IPS-11a (cell line): Measurements from ENCODE around the gene S1PR4.
"Not testable (repeated sequence)": the region's sequence is repeated elsewhere in the genome, so short reads cannot be mapped to it uniquely, and the experiment has no call there.

ENCODE experiments used
- H3K4me3 ChIP-seq: one replicate; pipeline ENCODE4 v1.5.1; 2013; ENCODE audit warnings: low read depth, low read length, control low read depth

S1PR4 gene

DNA sequence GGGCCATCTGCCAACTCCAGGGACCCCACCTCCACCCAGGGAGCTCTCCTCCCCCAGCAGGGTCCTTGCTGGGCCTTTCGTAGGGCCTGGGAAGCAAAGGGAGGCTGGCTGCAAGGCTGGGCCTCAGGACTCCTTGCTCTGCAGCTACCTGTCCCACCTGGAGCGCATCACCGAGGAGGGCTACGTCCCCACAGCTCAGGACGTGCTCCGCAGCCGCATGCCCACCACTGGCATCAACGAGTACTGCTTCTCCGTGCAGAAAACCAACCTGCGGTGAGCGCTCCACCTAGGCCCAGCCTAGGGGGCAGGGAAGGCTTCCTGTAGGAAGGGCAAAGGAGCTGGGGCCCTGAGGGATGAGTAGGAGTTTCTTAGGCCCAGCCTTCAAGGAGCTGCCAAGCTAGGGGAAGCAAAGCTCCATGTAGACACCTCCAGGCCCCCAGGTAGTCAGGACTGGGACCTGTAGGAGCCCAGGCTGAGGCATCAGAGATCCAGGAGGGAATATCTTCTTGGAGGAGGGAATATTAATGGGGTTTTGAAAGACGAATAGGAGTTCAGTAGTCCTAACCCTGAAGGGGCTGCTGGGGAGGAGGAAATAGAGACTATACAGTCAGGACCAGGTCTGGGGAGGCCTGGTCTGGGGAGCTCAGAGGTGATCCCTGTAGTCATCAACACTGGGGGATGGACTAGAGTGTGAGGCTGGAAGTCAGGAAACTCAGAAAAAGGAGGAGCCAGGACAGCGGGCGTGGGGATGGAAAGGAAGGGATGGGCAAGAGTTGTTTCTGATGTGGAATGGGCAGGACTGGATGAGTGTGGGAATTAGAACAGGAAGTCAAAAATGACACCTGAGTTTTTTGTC, 26.8 kb upstream of the S1PR4 start:
- no peak overlapping the region for H3K4me3 ChIP-seq

- H3K4me3 ChIP-seq, result no peak overlapping the region
These were observed 26.2 kb upstream of the S1PR4 start for GRCh38 chr19:3152419-3152780.

DNA sequence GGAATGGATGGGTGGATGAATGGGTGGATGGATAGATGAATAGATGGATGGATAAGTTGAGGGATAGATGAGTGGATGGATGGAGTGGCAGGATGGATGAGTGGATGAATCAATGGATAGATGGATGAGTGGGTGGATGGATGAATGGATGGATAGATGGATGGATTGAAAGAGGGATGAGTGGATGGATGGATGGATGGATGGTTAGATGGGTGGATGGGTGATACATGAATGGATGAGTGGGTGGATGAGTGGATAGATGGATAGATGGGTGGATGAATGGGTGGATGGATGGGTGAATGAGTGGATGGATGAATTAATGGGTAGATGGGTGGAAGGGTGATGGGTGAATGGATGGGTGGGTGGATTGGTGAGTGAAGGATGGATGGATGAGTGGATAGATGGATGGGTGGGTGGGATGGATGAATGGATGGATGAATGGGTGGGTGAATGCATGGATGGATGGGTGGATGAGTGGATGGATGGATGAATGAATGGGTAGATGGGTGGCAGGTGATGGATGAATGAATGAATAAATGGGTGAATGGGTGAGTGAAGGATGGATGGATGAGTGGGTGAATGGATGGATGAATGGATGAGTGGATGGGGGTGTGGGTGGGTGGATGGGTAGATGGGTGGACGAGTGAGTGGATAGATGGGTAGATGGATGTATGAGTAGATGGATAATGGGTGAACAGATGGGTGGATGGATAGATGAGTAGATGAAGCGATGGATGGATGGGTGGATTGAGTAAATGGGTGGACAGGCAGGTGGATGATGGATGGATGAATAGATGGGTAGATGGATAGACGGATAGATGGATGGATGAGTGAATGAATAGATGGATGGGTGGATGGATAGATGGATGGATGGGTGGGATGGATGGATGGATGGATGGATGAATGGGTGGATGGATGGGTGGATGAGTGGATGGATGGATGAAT, 25.0 kb upstream of the S1PR4 start:
- H3K4me3 ChIP-seq, result no peak overlapping the region

GRCh38 chr19:3154447-3154846, 24.1 kb upstream of the S1PR4 start:
- H3K4me3 ChIP-seq, result not testable (repeated sequence)

- H3K4me3 ChIP-seq, result no peak overlapping the region
These were observed 23.4 kb upstream of the S1PR4 start for GRCh38 chr19:3154957-3155736.

- no peak overlapping the region for H3K4me3 ChIP-seq
These were observed 21.3 kb upstream of the S1PR4 start for GRCh38 chr19:3157096-3157845.

- H3K4me3 ChIP-seq, result no peak overlapping the region
These were observed 19.0 kb upstream of the S1PR4 start for GRCh38 chr19:3159565-3159964.

DNA sequence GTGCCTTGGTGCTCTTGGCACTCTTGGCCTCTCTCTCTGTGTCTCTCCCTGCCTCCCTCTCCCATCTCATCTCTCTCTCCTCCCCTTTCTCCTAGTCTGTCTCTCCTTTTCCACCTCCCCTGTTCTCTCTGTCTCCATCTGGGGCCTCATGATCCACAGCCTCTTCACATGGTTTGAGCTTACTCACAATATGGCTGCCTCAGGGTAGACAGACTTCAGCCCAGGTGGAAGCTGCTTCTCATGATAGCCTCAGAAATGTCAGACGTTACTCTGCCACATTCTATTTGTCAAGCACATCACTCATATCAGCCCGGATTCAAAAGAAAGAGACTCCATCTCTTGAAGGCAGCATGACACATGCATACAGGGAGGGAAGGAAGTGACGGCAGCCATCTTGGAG, 18.4 kb upstream of the S1PR4 start:
- no peak overlapping the region for H3K4me3 ChIP-seq

- H3K4me3 ChIP-seq, result no peak overlapping the region
These were observed 17.1 kb upstream of the S1PR4 start for GRCh38 chr19:3161453-3161852.

DNA sequence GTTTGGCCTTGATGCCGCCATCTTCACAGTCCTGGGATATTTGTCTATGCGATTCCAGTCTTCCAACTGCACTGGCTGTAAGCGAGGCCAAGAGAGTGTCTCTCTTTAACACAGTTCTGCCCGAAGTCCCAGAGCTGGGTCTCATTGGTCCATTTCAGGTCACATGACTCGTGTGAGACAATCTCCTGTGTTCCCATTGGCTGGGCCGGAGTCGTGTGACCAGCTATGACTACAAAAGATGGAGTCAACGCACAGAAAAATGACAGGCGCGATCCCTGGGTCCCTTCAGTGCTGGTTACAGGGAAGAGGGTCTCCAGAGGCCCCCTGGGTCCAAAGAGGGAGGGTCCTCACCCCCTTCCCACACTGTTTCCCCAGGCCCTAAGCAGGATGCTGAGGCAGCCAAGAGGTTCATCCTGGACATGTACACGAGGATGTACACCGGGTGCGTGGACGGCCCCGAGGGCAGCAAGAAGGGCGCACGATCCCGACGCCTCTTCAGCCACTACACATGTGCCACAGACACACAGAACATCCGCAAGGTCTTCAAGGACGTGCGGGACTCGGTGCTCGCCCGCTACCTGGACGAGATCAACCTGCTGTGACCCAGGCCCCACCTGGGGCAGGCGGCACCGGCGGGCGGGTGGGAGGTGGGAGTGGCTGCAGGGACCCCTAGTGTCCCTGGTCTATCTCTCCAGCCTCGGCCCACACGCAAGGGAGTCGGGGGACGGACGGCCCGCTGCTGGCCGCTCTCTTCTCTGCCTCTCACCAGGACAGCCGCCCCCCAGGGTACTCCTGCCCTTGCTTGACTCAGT, 15.9 kb upstream of the S1PR4 start:
- H3K4me3 ChIP-seq, result no peak overlapping the region

DNA sequence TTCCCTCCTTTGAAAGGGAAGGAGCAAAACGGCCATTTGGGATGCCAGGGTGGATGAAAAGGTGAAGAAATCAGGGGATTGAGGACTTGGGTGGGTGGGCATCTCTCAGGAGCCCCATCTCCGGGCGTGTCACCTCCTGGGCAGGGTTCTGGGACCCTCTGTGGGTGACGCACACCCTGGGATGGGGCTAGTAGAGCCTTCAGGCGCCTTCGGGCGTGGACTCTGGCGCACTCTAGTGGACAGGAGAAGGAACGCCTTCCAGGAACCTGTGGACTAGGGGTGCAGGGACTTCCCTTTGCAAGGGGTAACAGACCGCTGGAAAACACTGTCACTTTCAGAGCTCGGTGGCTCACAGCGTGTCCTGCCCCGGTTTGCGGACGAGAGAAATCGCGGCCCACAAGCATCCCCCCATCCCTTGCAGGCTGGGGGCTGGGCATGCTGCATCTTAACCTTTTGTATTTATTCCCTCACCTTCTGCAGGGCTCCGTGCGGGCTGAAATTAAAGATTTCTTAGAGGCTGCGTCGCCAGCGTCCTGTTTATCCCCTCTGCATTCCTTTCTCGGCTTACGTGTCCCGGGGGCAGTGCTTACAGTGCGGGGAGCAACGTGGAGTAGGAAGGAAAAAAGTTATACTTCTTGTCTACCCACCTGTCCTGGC, 15.2 kb upstream of the S1PR4 start:
- H3K4me3 ChIP-seq, result no peak overlapping the region

DNA sequence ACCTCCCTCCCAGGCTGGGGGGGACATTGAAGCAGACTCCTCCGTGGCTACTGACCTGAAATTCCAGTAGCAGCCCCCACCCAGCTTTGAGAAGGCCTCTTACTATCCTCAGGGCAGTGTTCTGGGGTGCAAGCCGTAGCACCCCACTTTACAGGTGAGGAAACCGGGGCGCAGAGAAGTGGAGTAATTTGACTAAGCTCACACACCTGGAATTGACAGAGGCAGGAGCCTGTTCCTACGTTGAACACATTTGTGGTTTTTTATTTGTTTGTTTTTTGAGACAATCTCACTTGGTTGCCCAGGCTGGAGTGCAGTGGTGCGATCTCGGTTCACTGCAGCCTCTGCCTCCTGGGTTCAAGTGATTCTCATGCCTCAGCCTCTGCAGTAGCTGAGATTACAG, 14.6 kb upstream of the S1PR4 start:
- H3K4me3 ChIP-seq, result no peak overlapping the region

- no peak overlapping the region for H3K4me3 ChIP-seq
These were observed 10.9 kb upstream of the S1PR4 start for GRCh38 chr19:3167533-3168272.

GRCh38 chr19:3171894-3172672, 6.5 kb upstream of the S1PR4 start:
- no peak overlapping the region for H3K4me3 ChIP-seq

DNA sequence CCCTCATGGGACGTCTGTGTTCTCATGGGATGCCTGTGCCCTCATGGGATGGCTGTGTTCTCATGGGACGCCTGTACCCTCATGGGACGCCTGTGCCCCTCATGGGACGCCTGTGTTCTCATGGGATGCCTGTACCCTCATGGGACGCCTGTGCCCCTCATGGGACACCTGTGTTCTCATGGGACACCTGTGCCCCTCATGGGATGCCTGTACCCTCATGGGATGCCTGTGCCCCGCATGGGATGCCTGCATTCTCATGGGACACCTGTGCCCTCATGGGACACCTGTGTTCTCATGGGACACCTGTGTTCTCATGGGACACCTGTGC, 5.9 kb upstream of the S1PR4 start:
- H3K4me3 ChIP-seq, result not testable (repeated sequence)

- H3K4me3 ChIP-seq, result no peak overlapping the region
These were observed 2.5 kb upstream of the S1PR4 start for GRCh38 chr19:3175781-3176714.
